Tibial artery (tissue), 4 donors: ENCODE data around the gene RRAS2.

Experiments
- DNase-seq, 2 donors: peaks; one replicate each; pipeline ENCODE4 v3.0.0-alpha.2; 2019
- H3K27ac ChIP-seq, 2 donors: fragments of 200-600 bp; sonication (generic) in 1 of 2; 1 replicate in 1 of 2; 2 replicates in 1 of 2; pipeline ENCODE4 v1.5.1; 2018 to 2019; ENCODE audit warnings: mild to moderate bottlenecking in 1 of 2
- H3K27me3 ChIP-seq, 2 donors: fragments of 200-600 bp; sonication (generic) in 1 of 2; one replicate each; pipeline versions ENCODE4 v1.5.1 to v1.6.0; 2016 to 2019
- H3K36me3 ChIP-seq, 3 donors: fragments of 200-600 bp; sonication (generic) in 2 of 3; one replicate each; pipeline ENCODE4 v1.5.1; 2016 to 2019; ENCODE audit warnings: mild to moderate bottlenecking in 2 of 3
- H3K4me1 ChIP-seq, 4 donors: fragments of 200-600 bp; sonication (generic) in 2 of 4; 1 replicate in 3 of 4; 2 replicates in 1 of 4; pipeline ENCODE4 v1.5.1; 2016 to 2019
- H3K4me3 ChIP-seq, 2 donors: fragments of 200-600 bp; sonication (generic) in 1 of 2; 1 replicate in 1 of 2; 2 replicates in 1 of 2; pipeline ENCODE4 v1.5.1; 2018 to 2019; ENCODE audit warnings: mild to moderate bottlenecking in 2 of 2
- H3K9me3 ChIP-seq, 3 donors: fragments of 200-600 bp; sonication (generic) in 1 of 3; one replicate each; pipeline ENCODE4 v1.5.1; 2016 to 2019
- CTCF ChIP-seq, 2 experiments: fragments of 200-600 bp in 1 of 2; fragments of 450-650 bp in 1 of 2; IDR thresholded peaks; one replicate each; pipeline ENCODE4 v1.5.1; 2017 to 2019; ENCODE audit warnings: antibody characterized with exemption in 2 of 2, mild to moderate bottlenecking in 1 of 2, moderate library complexity in 1 of 2
- intact Hi-C: fragments of 100-400 bp; cut with DNase I; formaldehyde crosslinking; loops from one replicate; pipeline ENCODE4 v1.15.0; 2023; ENCODE audit warnings: low total_unique reads

RRAS2 gene

GRCh38 chr11:14342906-14343305 is 16.1 kb downstream of the RRAS2 start:
- no peaks in the 10 kb centered on the region for H3K9me3 ChIP-seq
- intact Hi-C loops: no loop called here
- no peaks in the 10 kb centered on the region for H3K27me3 ChIP-seq
- H3K27ac ChIP-seq: no peak overlapping the region
- no peak overlapping the region for H3K4me3 ChIP-seq
- no peaks in the 10 kb centered on the region for H3K36me3 ChIP-seq
- TF ChIP-seq CTCF (IDR thresholded peaks at IDR 0.05): no peak
- no peak for DNase-seq
- peaks cover 0 to 11% (median 0%) of the 10 kb centered on the region in 4 donors for H3K4me1 ChIP-seq

- TF ChIP-seq CTCF (IDR thresholded peaks at IDR 0.05): no peak
- Histone ChIP-seq H3K4me1 (peaks cover 0 to 11% (median 0%) of the 10 kb centered on the region in 4 donors), H3K9me3 (no peaks in the 10 kb centered on the region), H3K27ac (no peak overlapping the region), H3K36me3 (no peaks in the 10 kb centered on the region), H3K4me3 (no peak overlapping the region), H3K27me3 (no peaks in the 10 kb centered on the region)
- intact Hi-C loops: no loop called here
- no peak for DNase-seq
Measured at GRCh38 chr11:14341968-14342367, 17.0 kb downstream of the RRAS2 start.

- TF ChIP-seq CTCF (IDR thresholded peaks at IDR 0.05): no peak
- Histone ChIP-seq H3K9me3 (peaks cover 0 to 5% (median 0%) of the 10 kb centered on the region in 3 donors), H3K27me3 (no peaks in the 10 kb centered on the region), H3K4me1 (peaks cover 0 to 16% (median 3%) of the 10 kb centered on the region in 4 donors), H3K4me3 (no peak overlapping the region), H3K27ac (no peak overlapping the region), H3K36me3 (no peaks in the 10 kb centered on the region)
- intact Hi-C loops: no loop called here
- no peak for DNase-seq
Measured at GRCh38 chr11:14340721-14341120, 18.3 kb downstream of the RRAS2 start.

GRCh38 chr11:14339356-14339755 is 19.6 kb downstream of the RRAS2 start:
- H3K27ac ChIP-seq: no peak overlapping the region
- no peak overlapping the region for H3K4me3 ChIP-seq
- no peaks in the 10 kb centered on the region for H3K36me3 ChIP-seq
- DNase-seq: no peak
- peaks cover 0 to 5% (median 0%) of the 10 kb centered on the region in 3 donors for H3K9me3 ChIP-seq
- no peaks in the 10 kb centered on the region for H3K27me3 ChIP-seq
- intact Hi-C loops: no loop called here
- H3K4me1 ChIP-seq: peaks cover 0 to 30% (median 7%) of the 10 kb centered on the region in 4 donors
- TF ChIP-seq CTCF (IDR thresholded peaks at IDR 0.05): no peak

- H3K27me3 ChIP-seq: no peaks in the 10 kb centered on the region
- no peak for TF ChIP-seq CTCF (IDR thresholded peaks at IDR 0.05)
- no peak for DNase-seq
- H3K4me3 ChIP-seq: no peak overlapping the region
- peaks cover 0 to 5% (median 0%) of the 10 kb centered on the region in 3 donors for H3K9me3 ChIP-seq
- intact Hi-C loops: no loop called here
- peaks cover 0 to 25% (median 7%) of the 10 kb centered on the region in 4 donors for H3K4me1 ChIP-seq
- no peaks in the 10 kb centered on the region for H3K36me3 ChIP-seq
- no peak overlapping the region for H3K27ac ChIP-seq
Measured at GRCh38 chr11:14336507-14337503, 22.2 kb downstream of the RRAS2 start.
